Adrenal gland (tissue), 12 donors: ENCODE results near the gene COL23A1. TPM values are rescaled to one million over a fixed set of nuclear protein-coding genes. Genes with fewer than 3 reads are reported as not detected.

Source experiments
- DNase-seq, 7 donors: peaks; one replicate each; pipeline ENCODE4 v3.0.0-alpha.2; 2019 to 2020
- H3K27ac ChIP-seq, 5 donors: fragments of 200-600 bp; sonication (generic) in 4 of 5; 1 replicate in 3 of 5; 2 replicates in 2 of 5; pipeline versions ENCODE4 v1.5.1 to v1.8.0; 2016 to 2020; ENCODE audit warnings: mild to moderate bottlenecking in 1 of 5
- H3K27me3 ChIP-seq: fragments of 200-600 bp; 2 replicates; pipeline ENCODE4 v1.8.0; 2021
- H3K36me3 ChIP-seq, 2 donors: fragments of 200-600 bp; replicated peaks in 1 of 2; 1 replicate in 1 of 2; 2 replicates in 1 of 2; pipeline versions ENCODE4 v1.5.1 to v1.8.0; 2018 to 2022
- H3K4me1 ChIP-seq, 2 donors: fragments of 200-600 bp; replicated peaks in 1 of 2; 1 replicate in 1 of 2; 2 replicates in 1 of 2; pipeline versions ENCODE4 v1.5.1 to v1.8.0; 2018 to 2021
- H3K4me3 ChIP-seq, 4 donors: fragments of 200-600 bp; sonication (generic) in 3 of 4; one replicate each; pipeline ENCODE4 v1.5.1; 2016 to 2018
- H3K9me3 ChIP-seq, 3 donors: fragments of 200-600 bp; sonication (generic) in 1 of 3; replicated peaks in 1 of 3; 1 replicate in 2 of 3; 2 replicates in 1 of 3; pipeline versions ENCODE4 v1.5.1 to v1.8.0; 2016 to 2021
- CTCF ChIP-seq, 6 experiments: fragments of 450-650 bp in 4 of 6; fragments of 200-600 bp in 2 of 6; sonication (generic) in 1 of 6; IDR thresholded peaks; 1 replicate in 5 of 6; 2 replicates in 1 of 6; pipeline versions ENCODE4 v1.5.1 to v1.8.0; 2016 to 2021; ENCODE audit warnings: antibody characterized with exemption in 6 of 6, mild to moderate bottlenecking in 2 of 6, moderate library complexity in 1 of 6
- POLR2A ChIP-seq, 2 donors: fragments of 450-650 bp; IDR thresholded peaks; one replicate each; pipeline ENCODE4 v1.6.1; 2017; ENCODE audit warnings: antibody characterized with exemption in 2 of 2, mild to moderate bottlenecking in 2 of 2, moderate library complexity in 1 of 2
- WGBS, 4 donors: extraction: QIAGEN DNeasy Blood & Tissue Kit in 2 of 4; methylation state at CpG; one replicate each; pipeline versions ENCODE4 v1.1.5 to v1.1.7; 2013 to 2017; 5-methylcytosine and 5-hydroxymethylcytosine counted together
- intact Hi-C, 2 donors: fragments of 100-400 bp; cut with DNase I; formaldehyde crosslinking; loops; one replicate each; pipeline versions ENCODE4 v1.14.1 to v1.15.0; 2022 to 2023
- polyA plus RNA-seq, 3 donors: library from polyadenylated mRNA; stranded (reverse); fragments of 200-250 nt in 2 of 3; fragments of 350-450 nt in 1 of 3; fragmentation: Illumina TruSeq in 1 of 3; extraction: RNeasy Lipid Tissue Mini Kit (QIAGEN cat#74804) in 1 of 3; gene quantifications; one replicate each; pipeline ENCODE4 v1.2.3, GENCODE V29; 2013 to 2014
- total RNA-seq, 9 donors: library from RNA; depleted of rRNA in 4 of 9; stranded (reverse); fragments of >200 nt in 4 of 9; fragments of 120-200 nt in 1 of 9; fragmentation: NEBNext Ultra II Directional in 1 of 9; extraction: Animal tissue kit (Norgen Biotek cat#: 25700) in 1 of 9; gene quantifications; one replicate each; pipeline versions ENCODE4 v1.1.0 to v1.2.4, GENCODE V29; 2013 to 2023
- donor health status: healthy with polysubstance abuse.
- donor health status: Bipolar disorder and iron deficiency.
- donor health status: DM: yes; HTN: yes; CAD: no.
- donor health status: DM: no; HTN: no; CAD: no.
- donor health status: DM: no; HTN: no; CAD: no.
- donor health status: DM: yes; HTN: yes; CAD: no.

The COL23A1 gene
- total and polyA plus RNA-seq, 12 donors: 0.09 to 4.4 (median 0.88) TPM

- no peak overlapping the region for H3K27ac ChIP-seq
- TF ChIP-seq CTCF (IDR thresholded peaks at IDR 0.05): no peak
- no peak for TF ChIP-seq POLR2A (IDR thresholded peaks at IDR 0.05)
- intact Hi-C loops: no loop called here
- no peaks in the 10 kb centered on the region for H3K9me3 ChIP-seq
- H3K27me3 ChIP-seq: no peaks in the 10 kb centered on the region
- WGBS, 4 donors: 81 to 95% (median 89%) methylated on average over 10 to 11 of the region's 11 CpGs
- no peaks in the 10 kb centered on the region for H3K4me1 ChIP-seq
- no peaks in the 10 kb centered on the region for H3K36me3 ChIP-seq
- DNase-seq: no peak
- no peak overlapping the region for H3K4me3 ChIP-seq
These were observed 58.4 kb downstream of the COL23A1 start for GRCh38 chr5:178531786-178532185.

GRCh38 chr5:178530526-178530925 lies 59.7 kb downstream of the COL23A1 start:
- WGBS, 4 donors: 82 to 91% (median 88%) methylated on average over 4 to 7 of the region's 7 CpGs
- H3K36me3 ChIP-seq: no peaks in the 10 kb centered on the region
- no peak overlapping the region for H3K4me3 ChIP-seq
- H3K4me1 ChIP-seq: no peaks in the 10 kb centered on the region
- intact Hi-C loops: no loop called here
- H3K27me3 ChIP-seq: no peaks in the 10 kb centered on the region
- H3K9me3 ChIP-seq: no peaks in the 10 kb centered on the region
- no peak for DNase-seq
- no peak for TF ChIP-seq CTCF (IDR thresholded peaks at IDR 0.05)
- no peak for TF ChIP-seq POLR2A (IDR thresholded peaks at IDR 0.05)
- no peak overlapping the region for H3K27ac ChIP-seq

GRCh38 chr5:178529080-178529479 lies 61.1 kb downstream of the COL23A1 start:
- no peak for DNase-seq
- Histone ChIP-seq H3K4me1 (no peaks in the 10 kb centered on the region), H3K27me3 (no peaks in the 10 kb centered on the region), H3K27ac (no peak overlapping the region), H3K36me3 (no peaks in the 10 kb centered on the region), H3K9me3 (no peaks in the 10 kb centered on the region), H3K4me3 (no peak overlapping the region)
- intact Hi-C loops: no loop called here
- 60 to 72% (median 66%) methylated on average over 6 to 11 of the region's 11 CpGs for WGBS, 4 donors
- no peak for TF ChIP-seq CTCF (IDR thresholded peaks at IDR 0.05)
- TF ChIP-seq POLR2A (IDR thresholded peaks at IDR 0.05): no peak

GRCh38 chr5:178527458-178528307 lies 62.5 kb downstream of the COL23A1 start:
- 75 to 79% (median 76%) methylated on average over 13 to 18 of the region's 18 CpGs for WGBS, 4 donors
- Histone ChIP-seq H3K4me1 (no peaks in the 10 kb centered on the region), H3K27me3 (no peaks in the 10 kb centered on the region), H3K9me3 (no peaks in the 10 kb centered on the region), H3K4me3 (no peak overlapping the region), H3K27ac (no peak overlapping the region), H3K36me3 (no peaks in the 10 kb centered on the region)
- intact Hi-C loops: no loop called here
- TF ChIP-seq CTCF (IDR thresholded peaks at IDR 0.05) (no peak), POLR2A (IDR thresholded peaks at IDR 0.05) (no peak)
- no peak for DNase-seq
